Cardiac muscle cell (in vitro differentiated cells and primary cell): ENCODE data around the gene EMILIN2. TPM values are rescaled to one million over a fixed set of nuclear protein-coding genes. Genes with fewer than 3 reads are reported as not detected.

Experiments
- DNase-seq, 2 donors: peaks; one replicate each; pipeline versions ENCODE4 v3.0.0 to v3.0.0-alpha.2; 2010 to 2017; ENCODE audit warnings: low read depth in 1 of 2, low spot score in 1 of 2
- H3K27ac ChIP-seq: fragments of 200-600 bp; sonication (generic); 2 replicates; pipeline ENCODE4 v1.5.1; 2016
- H3K27me3 ChIP-seq: fragments of 200-600 bp; sonication (generic); 2 replicates; pipeline ENCODE4 v1.6.0; 2016; ENCODE audit warnings: control low read depth
- H3K36me3 ChIP-seq: fragments of 200-600 bp; sonication (generic); 2 replicates; pipeline ENCODE4 v1.5.1; 2016; ENCODE audit warnings: control low read depth
- H3K4me1 ChIP-seq: fragments of 200-600 bp; sonication (generic); 2 replicates; pipeline ENCODE4 v1.8.1; 2017; ENCODE audit warnings: low read depth, mild to moderate bottlenecking, mixed run types
- H3K4me3 ChIP-seq: fragments of 200-600 bp; sonication (generic); 2 replicates; pipeline ENCODE4 v1.5.1; 2016; ENCODE audit warnings: mild to moderate bottlenecking
- H3K9me3 ChIP-seq: fragments of 200-600 bp; sonication (generic); 2 replicates; pipeline ENCODE4 v1.5.1; 2017; ENCODE audit warnings: low read depth, mild to moderate bottlenecking, control low read depth
- polyA plus RNA-seq: library from polyadenylated mRNA; unstranded; fragments of >200 nt; fragmentation: Nextera tagmentation; extraction: Ambion mirVana; gene quantifications from 2 replicates; pipeline ENCODE4 v1.2.1, GENCODE V29; 2016
- total RNA-seq: library from RNA; depleted of rRNA; stranded (reverse); fragments of >200 nt; gene quantifications from 2 replicates; pipeline ENCODE4 v1.2.3, GENCODE V29; 2016
- TF ChIP-seq, protein P1 (sequence below): IDR thresholded peaks from 2 replicates; pipeline ENCODE4 v1.5.1; 2012; ENCODE audit warnings: low read depth, mild to moderate bottlenecking, low read length

Gene EMILIN2
- total and polyA plus RNA-seq, 2 experiments from 2014 or later, result 96.8 to 134 TPM

DNA sequence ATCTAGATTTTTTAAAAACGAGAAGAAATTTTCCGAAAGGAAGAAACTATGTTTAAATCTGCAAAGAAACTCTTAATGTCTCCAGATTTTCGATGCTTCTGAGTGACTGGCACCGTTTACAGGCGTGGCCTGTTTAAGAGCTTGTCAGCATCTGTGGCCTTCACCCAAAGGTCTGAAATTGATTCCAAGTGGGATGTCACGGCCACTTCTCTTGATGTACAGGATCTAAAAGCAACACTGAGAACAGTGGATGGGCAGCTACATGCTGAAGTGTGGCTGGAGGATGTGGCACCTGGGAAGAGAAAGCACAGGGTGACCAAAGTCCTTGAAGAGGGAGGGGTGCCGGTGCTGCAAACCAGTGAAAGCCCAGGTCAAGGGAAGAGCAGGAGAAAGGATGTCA lies 28.0 kb downstream of the EMILIN2 start:
- peak overlapping the region; percentile 90 for H3K27ac ChIP-seq
- peaks cover 22% of the 10 kb centered on the region for H3K4me1 ChIP-seq
- no peaks in the 10 kb centered on the region for H3K36me3 ChIP-seq
- H3K4me3 ChIP-seq, result no peak overlapping the region
- TF ChIP-seq, protein P1, sequence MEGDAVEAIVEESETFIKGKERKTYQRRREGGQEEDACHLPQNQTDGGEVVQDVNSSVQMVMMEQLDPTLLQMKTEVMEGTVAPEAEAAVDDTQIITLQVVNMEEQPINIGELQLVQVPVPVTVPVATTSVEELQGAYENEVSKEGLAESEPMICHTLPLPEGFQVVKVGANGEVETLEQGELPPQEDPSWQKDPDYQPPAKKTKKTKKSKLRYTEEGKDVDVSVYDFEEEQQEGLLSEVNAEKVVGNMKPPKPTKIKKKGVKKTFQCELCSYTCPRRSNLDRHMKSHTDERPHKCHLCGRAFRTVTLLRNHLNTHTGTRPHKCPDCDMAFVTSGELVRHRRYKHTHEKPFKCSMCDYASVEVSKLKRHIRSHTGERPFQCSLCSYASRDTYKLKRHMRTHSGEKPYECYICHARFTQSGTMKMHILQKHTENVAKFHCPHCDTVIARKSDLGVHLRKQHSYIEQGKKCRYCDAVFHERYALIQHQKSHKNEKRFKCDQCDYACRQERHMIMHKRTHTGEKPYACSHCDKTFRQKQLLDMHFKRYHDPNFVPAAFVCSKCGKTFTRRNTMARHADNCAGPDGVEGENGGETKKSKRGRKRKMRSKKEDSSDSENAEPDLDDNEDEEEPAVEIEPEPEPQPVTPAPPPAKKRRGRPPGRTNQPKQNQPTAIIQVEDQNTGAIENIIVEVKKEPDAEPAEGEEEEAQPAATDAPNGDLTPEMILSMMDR, result no peak
- no peaks in the 10 kb centered on the region for H3K9me3 ChIP-seq
- no peak for DNase-seq
- H3K27me3 ChIP-seq, result no peaks in the 10 kb centered on the region

- H3K36me3 ChIP-seq, result no peaks in the 10 kb centered on the region
- H3K4me3 ChIP-seq, result no peak overlapping the region
- H3K27me3 ChIP-seq, result no peaks in the 10 kb centered on the region
- TF ChIP-seq, protein P1, result no peak
- no peaks in the 10 kb centered on the region for H3K9me3 ChIP-seq
- H3K4me1 ChIP-seq, result peaks cover 38% of the 10 kb centered on the region
- no peak for DNase-seq
- no peak overlapping the region for H3K27ac ChIP-seq
Measured at GRCh38 chr18:2878656-2879330, 32.0 kb downstream of the EMILIN2 start.

- TF ChIP-seq, protein P1, result no peak
- H3K27me3 ChIP-seq, result no peaks in the 10 kb centered on the region
- H3K27ac ChIP-seq, result peak overlapping the region; percentile 83
- no peaks in the 10 kb centered on the region for H3K36me3 ChIP-seq
- H3K4me3 ChIP-seq, result no peak overlapping the region
- H3K9me3 ChIP-seq, result no peaks in the 10 kb centered on the region
- H3K4me1 ChIP-seq, result peaks cover 29% of the 10 kb centered on the region
- DNase-seq, result no peak
Measured at GRCh38 chr18:2879889-2880288, 33.1 kb downstream of the EMILIN2 start.

GRCh38 chr18:2880473-2880872 lies 33.7 kb downstream of the EMILIN2 start:
- Histone ChIP-seq H3K36me3 (no peaks in the 10 kb centered on the region), H3K27me3 (no peaks in the 10 kb centered on the region), H3K4me1 (peaks cover 23% of the 10 kb centered on the region), H3K9me3 (no peaks in the 10 kb centered on the region), H3K27ac (peak overlapping the region; percentile 83), H3K4me3 (no peak overlapping the region)
- TF ChIP-seq, protein P1, result no peak
- no peak for DNase-seq

GRCh38 chr18:2881088-2881839 lies 34.5 kb downstream of the EMILIN2 start:
- no peaks in the 10 kb centered on the region for H3K27me3 ChIP-seq
- H3K36me3 ChIP-seq, result peaks cover 6% of the 10 kb centered on the region
- TF ChIP-seq, protein P1, result peak; percentile 15
- peak overlapping the region; percentile 83 for H3K27ac ChIP-seq
- peak in 1 of 2 donors; percentile 93 for DNase-seq
- no peaks in the 10 kb centered on the region for H3K9me3 ChIP-seq
- peaks cover 16% of the 10 kb centered on the region for H3K4me1 ChIP-seq
- H3K4me3 ChIP-seq, result no peak overlapping the region
